A673 (cell line): ENCODE results near the gene CDYL.

ENCODE experiments used
- EZH2 ChIP-seq: fragments of 200-600 bp; sonication (generic); IDR thresholded peaks from 2 replicates; pipeline ENCODE4 v1.6.1; 2017; ENCODE audit warnings: borderline replicate concordance, low read depth, mild to moderate bottlenecking, mixed read lengths, antibody characterized with exemption, low read length; ENCODE audit not compliant: poor library complexity, severe bottlenecking
- TF ChIP-seq, protein P1 (sequence below): fragments of 300-800, 200-600 bp; sonication (generic); conservative IDR thresholded peaks from 2 replicates; pipeline ENCODE4 v1.5.1; 2017; ENCODE audit warnings: low read depth, mild to moderate bottlenecking, antibody characterized with exemption, low read length, moderate library complexity, mixed read lengths

DNA sequence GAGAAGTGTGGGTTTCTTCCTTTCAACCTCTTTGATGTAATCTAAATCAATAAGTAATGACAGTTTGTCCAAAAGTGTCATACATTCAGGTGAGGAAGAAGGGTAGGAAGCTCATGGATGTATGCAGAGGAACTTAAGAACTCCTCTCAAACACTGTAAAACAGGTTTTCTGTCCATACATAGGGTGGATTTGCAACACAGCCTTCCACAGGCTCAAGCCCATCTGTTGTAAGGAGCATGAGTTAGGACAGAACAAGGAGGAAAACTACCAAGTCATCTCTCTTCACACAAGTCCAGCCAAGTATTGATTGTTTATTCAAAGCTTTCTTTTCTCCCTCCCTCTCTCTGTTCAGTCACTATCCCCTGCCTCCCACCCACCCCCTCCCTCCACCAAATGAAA, 49.0 kb upstream of the CDYL start:
- TF ChIP-seq, protein P1, sequence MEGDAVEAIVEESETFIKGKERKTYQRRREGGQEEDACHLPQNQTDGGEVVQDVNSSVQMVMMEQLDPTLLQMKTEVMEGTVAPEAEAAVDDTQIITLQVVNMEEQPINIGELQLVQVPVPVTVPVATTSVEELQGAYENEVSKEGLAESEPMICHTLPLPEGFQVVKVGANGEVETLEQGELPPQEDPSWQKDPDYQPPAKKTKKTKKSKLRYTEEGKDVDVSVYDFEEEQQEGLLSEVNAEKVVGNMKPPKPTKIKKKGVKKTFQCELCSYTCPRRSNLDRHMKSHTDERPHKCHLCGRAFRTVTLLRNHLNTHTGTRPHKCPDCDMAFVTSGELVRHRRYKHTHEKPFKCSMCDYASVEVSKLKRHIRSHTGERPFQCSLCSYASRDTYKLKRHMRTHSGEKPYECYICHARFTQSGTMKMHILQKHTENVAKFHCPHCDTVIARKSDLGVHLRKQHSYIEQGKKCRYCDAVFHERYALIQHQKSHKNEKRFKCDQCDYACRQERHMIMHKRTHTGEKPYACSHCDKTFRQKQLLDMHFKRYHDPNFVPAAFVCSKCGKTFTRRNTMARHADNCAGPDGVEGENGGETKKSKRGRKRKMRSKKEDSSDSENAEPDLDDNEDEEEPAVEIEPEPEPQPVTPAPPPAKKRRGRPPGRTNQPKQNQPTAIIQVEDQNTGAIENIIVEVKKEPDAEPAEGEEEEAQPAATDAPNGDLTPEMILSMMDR: no peak
- no peak for TF ChIP-seq EZH2
